Measurements from ENCODE around the gene MUC4. TPM values are rescaled to one million over a fixed set of nuclear protein-coding genes. Genes with fewer than 3 reads are reported as not detected.

Gene MUC4
- total and polyA plus RNA-seq, 2 of the 4 experiments (the other 2 are of a cell fraction), result not detected

DNA sequence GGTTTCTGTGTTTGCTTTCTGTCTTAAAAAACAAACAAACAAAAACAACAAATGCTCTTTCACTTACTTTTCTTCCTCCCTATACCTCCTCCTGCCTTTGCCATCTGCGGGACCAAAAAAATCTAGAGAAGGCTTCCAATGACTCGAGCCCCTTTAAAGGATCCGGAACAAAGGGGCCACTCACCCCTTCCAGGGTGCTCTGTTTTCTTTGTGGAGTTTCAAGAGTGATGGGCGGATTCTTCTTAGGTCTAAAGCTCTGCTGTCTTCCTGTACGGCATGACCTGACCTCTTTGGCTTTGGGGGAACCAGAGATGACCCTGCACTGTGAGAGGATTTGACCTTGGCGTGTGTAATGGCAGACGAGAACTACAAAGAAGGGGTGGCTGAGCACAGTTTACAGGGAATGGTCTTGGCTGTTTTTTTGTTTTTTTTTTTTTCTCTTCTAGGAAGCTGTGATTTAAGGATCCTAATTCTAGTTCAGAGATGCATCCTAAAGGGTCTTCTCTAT, 93.2 kb downstream of the MUC4 start:
- no peak overlapping the region for H3K14ac ChIP-seq (replicated peaks; ENCODE audit: low read depth, low read length)
- H4K20me1 ChIP-seq (ENCODE audit: insufficient read depth, low read length), result no peaks in the 10 kb centered on the region
- DNase-seq, result no peak
- no peaks in the 10 kb centered on the region for H3K9me1 ChIP-seq (ENCODE audit: insufficient read depth, low read length)
- no peak overlapping the region for H3K27ac ChIP-seq (ENCODE audit: insufficient read depth, low read length)
- CTCF ChIA-PET, result interaction anchor here (0.6 kb wide), 1 partner anchor 13 kb away, joined by 3 read pairs; no protein-coding TSS in a partner anchor
- no peak overlapping the region for H3K23ac ChIP-seq (ENCODE audit: low read depth, low read length)
- in situ Hi-C loops (cut with MboI; ENCODE audit: low sequenced_read_pairs) (no loop called here), intact Hi-C loops (cut with micrococcal nuclease) (no loop called here), dilution Hi-C loops (cut with HindIII; ENCODE audit: low sequenced_read_pairs, unreplicated experiment) (no loop called here)
- no peak overlapping the region for H2AK9ac ChIP-seq (replicated peaks; ENCODE audit: low read depth, low read length, poor library complexity)
- POLR2A ChIA-PET (ENCODE audit: unreplicated experiment), result interaction anchor here (0.6 kb wide), 1 partner anchor 19 kb away, joined by 7 read pairs; no protein-coding TSS in a partner anchor
- ATAC-seq (ENCODE audit: low read depth), result no peak
- H2BK120ac ChIP-seq (ENCODE audit: low read depth, low read length), result no peak overlapping the region
- H4K8ac ChIP-seq (ENCODE audit: low read depth in 2 of 2, low read length in 2 of 2), result no peak overlapping the region
- no peak overlapping the region for H2BK20ac ChIP-seq (ENCODE audit: low read depth, low read length)
- no TSS peak for BruUV-seq (replicated peaks)
- no peak overlapping the region for H2BK5ac ChIP-seq (ENCODE audit: low read depth, low read length, poor library complexity, severe bottlenecking)
- H3K9me3 ChIP-seq (ENCODE audit: control insufficient read depth, insufficient read depth, low read length), result no peaks in the 10 kb centered on the region
- no peak overlapping the region for H4K5ac ChIP-seq (ENCODE audit: low read depth, low read length)
- H4K91ac ChIP-seq (ENCODE audit: insufficient read depth, low read depth, low read length), result no peak overlapping the region
- H2AFZ ChIP-seq (replicated peaks; ENCODE audit: low read length, poor library complexity), result no peak overlapping the region
- H2BK15ac ChIP-seq (ENCODE audit: low read depth, low read length), result no peak overlapping the region
- 20% methylated on average over 2 of the region's 7 CpGs; no CpG with 5 or more reads in 1 of the 2 experiments for WGBS, 2 experiments (ENCODE audit: extremely low coverage in 2 of 2, insufficient read length in 1 of 2)
- TF ChIP-seq FOS (IDR thresholded peaks at IDR 0.05; ENCODE audit: low read depth, low read length), result no peak
- no peak for TF ChIP-seq MAFK (IDR thresholded peaks at IDR 0.05; ENCODE audit: low read depth, low read length)
- H3K18ac ChIP-seq (ENCODE audit: low read depth, low read length), result no peak overlapping the region
- H3K4ac ChIP-seq (ENCODE audit: low read depth, low read length), result no peak overlapping the region
- H3K27me3 ChIP-seq (ENCODE audit: control insufficient read depth, insufficient read depth, low read length), result peaks cover 20% of the 10 kb centered on the region
- H3K56ac ChIP-seq (ENCODE audit: extremely low read depth, insufficient read depth, low read length), result no peak overlapping the region
- no peaks in the 10 kb centered on the region for H3K79me1 ChIP-seq (ENCODE audit: low read depth in 1 of 2, low read length in 2 of 2)
- no peaks in the 10 kb centered on the region for H3K4me1 ChIP-seq (ENCODE audit: control insufficient read depth, insufficient read depth, low read length)
- no peak overlapping the region for H3K4me2 ChIP-seq (ENCODE audit: low read depth, low read length)
- no peaks in the 10 kb centered on the region for H3K36me3 ChIP-seq (ENCODE audit: control insufficient read depth, insufficient read depth, low read length)
- H2AK5ac ChIP-seq (ENCODE audit: low read depth, low read length), result no peak overlapping the region
- no peak overlapping the region for H3K9ac ChIP-seq (ENCODE audit: low read depth, low read length)
- no peak overlapping the region for H3K4me3 ChIP-seq (ENCODE audit: insufficient read depth, low read depth, low read length)

All from IMR-90 (cell line).